Cardiac fibroblast (primary cell): ENCODE results near the gene ALCAM.

Source experiments
- DNase-seq, 2 donors: peaks; one replicate each; pipeline versions ENCODE4 v3.0.0 to v3.0.0-alpha.2; 2010; ENCODE audit warnings: low read depth in 2 of 2
- H3K4me3 ChIP-seq, 2 donors: replicated peaks in 1 of 2; 1 replicate in 1 of 2; 2 replicates in 1 of 2; pipeline ENCODE4 v1.5.1; 2011; ENCODE audit warnings: low read depth in 2 of 2, low read length in 2 of 2, mild to moderate bottlenecking in 2 of 2, moderate library complexity in 1 of 2
- CTCF ChIP-seq: IDR thresholded peaks from one replicate; pipeline ENCODE4 v1.5.1; 2011; ENCODE audit warnings: low read depth, mild to moderate bottlenecking, low read length, inconsistent platforms

ALCAM gene

GRCh38 chr3:105435277-105435676, 68.6 kb downstream of the ALCAM start:
- no peak for DNase-seq
- no peak overlapping the region for H3K4me3 ChIP-seq
- no peak for TF ChIP-seq CTCF

- no peak overlapping the region for H3K4me3 ChIP-seq
- TF ChIP-seq CTCF, result no peak
- DNase-seq, result no peak
These were observed 70.0 kb downstream of the ALCAM start for GRCh38 chr3:105436687-105437086.

- TF ChIP-seq CTCF, result no peak
- H3K4me3 ChIP-seq, result no peak overlapping the region
- DNase-seq, result no peak
These were observed 73.4 kb downstream of the ALCAM start for GRCh38 chr3:105440113-105440512.

GRCh38 chr3:105444725-105445124, 78.0 kb downstream of the ALCAM start:
- no peak overlapping the region for H3K4me3 ChIP-seq
- no peak for TF ChIP-seq CTCF
- peak in 1 of 2 donors; percentile 56 for DNase-seq

GRCh38 chr3:105448338-105448982, 81.8 kb downstream of the ALCAM start:
- peak in 1 of 2 donors; percentile 21 for DNase-seq
- no peak overlapping the region for H3K4me3 ChIP-seq
- TF ChIP-seq CTCF, result no peak

- H3K4me3 ChIP-seq, result no peak overlapping the region
- DNase-seq, result no peak
- no peak for TF ChIP-seq CTCF
These were observed 82.7 kb downstream of the ALCAM start for GRCh38 chr3:105449414-105449813.

GRCh38 chr3:105456017-105456416, 89.3 kb downstream of the ALCAM start:
- no peak overlapping the region for H3K4me3 ChIP-seq
- no peak for TF ChIP-seq CTCF
- DNase-seq, result no peak
